Neural cell (in vitro differentiated cells): ENCODE measurements around the gene EPHA4. TPM values are rescaled to one million over a fixed set of nuclear protein-coding genes. Genes with fewer than 3 reads are reported as not detected.
A peak's percentile ranks its signal among the peaks of the same experiment; 100 is the strongest.

Experiments
- H2AFZ ChIP-seq: fragments of 200-600, 300-800 bp; sonication (generic), shearing (Covaris generic); 2 replicates; pipeline ENCODE4 v1.6.0; 2014; ENCODE audit warnings: low read depth, mild to moderate bottlenecking, antibody characterized with exemption, low read length, moderate library complexity
- H3F3A ChIP-seq: fragments of 200-600 bp; shearing (Covaris generic); 2 replicates; pipeline ENCODE4 v1.6.1; 2016; ENCODE audit warnings: mild to moderate bottlenecking, moderate library complexity, mixed read lengths, antibody characterized with exemption, low read length; ENCODE audit not compliant: insufficient read depth, poor library complexity, severe bottlenecking
- H3K27ac ChIP-seq: fragments of 200-600, 300-800 bp; sonication (generic), shearing (Covaris generic); 2 replicates; pipeline ENCODE4 v1.5.1; 2014; ENCODE audit warnings: mild to moderate bottlenecking, low read length, moderate library complexity
- H3K27me3 ChIP-seq: fragments of 300-800, 200-600 bp; sonication (generic), shearing (Covaris generic); 2 replicates; pipeline ENCODE4 v1.6.0; 2014; ENCODE audit warnings: mild to moderate bottlenecking, low read depth, low read length, moderate library complexity; ENCODE audit not compliant: insufficient read depth
- H3K36me3 ChIP-seq: fragments of 300-800, 200-600 bp; sonication (generic), shearing (Covaris generic); 2 replicates; pipeline ENCODE4 v1.5.1; 2014; ENCODE audit warnings: mild to moderate bottlenecking, antibody characterized with exemption, low read length, moderate library complexity; ENCODE audit not compliant: insufficient read depth
- H3K4me2 ChIP-seq: fragments of 300-800, 200-600 bp; sonication (generic), shearing (Covaris generic); 2 replicates; pipeline ENCODE4 v1.6.0; 2014; ENCODE audit warnings: mild to moderate bottlenecking, low read length
- H3K4me3 ChIP-seq: fragments of 300-800, 200-600 bp; sonication (generic), shearing (Covaris generic); 2 replicates; pipeline ENCODE4 v1.5.1; 2014; ENCODE audit warnings: mild to moderate bottlenecking, low read length, moderate library complexity
- H3K79me2 ChIP-seq: fragments of 200-600 bp; shearing (Covaris generic); replicated peaks from 2 replicates; pipeline ENCODE4 v1.6.0; 2014; ENCODE audit warnings: mild to moderate bottlenecking, low read length, moderate library complexity; ENCODE audit not compliant: insufficient read depth
- H3K9ac ChIP-seq: fragments of 300-800, 200-600 bp; sonication (generic), shearing (Covaris generic); 2 replicates; pipeline ENCODE4 v1.6.1; 2016; ENCODE audit warnings: mild to moderate bottlenecking, low read length, mixed read lengths
- H3K9me2 ChIP-seq: fragments of 200-600 bp; shearing (Covaris generic); 2 replicates; pipeline ENCODE4 v1.6.1; 2016; ENCODE audit warnings: mild to moderate bottlenecking, low read length, mixed read lengths; ENCODE audit not compliant: insufficient read depth
- H3K9me3 ChIP-seq: fragments of 200-600, 300-800 bp; sonication (generic), shearing (Covaris generic); 2 replicates; pipeline ENCODE4 v1.6.1; 2016; ENCODE audit warnings: mild to moderate bottlenecking, mixed run types, low read length, moderate library complexity, mixed read lengths
- H4K20me1 ChIP-seq: fragments of 200-600 bp; shearing (Covaris generic); 2 replicates; pipeline ENCODE4 v1.6.1; 2016; ENCODE audit warnings: mild to moderate bottlenecking, mixed run types; ENCODE audit not compliant: insufficient read depth
- EP300 ChIP-seq: fragments of 450-650 bp; conservative IDR thresholded peaks from 2 replicates; pipeline ENCODE4 v1.6.1; 2014; ENCODE audit warnings: antibody characterized with exemption, mild to moderate bottlenecking, moderate library complexity; ENCODE audit not compliant: poor library complexity, severe bottlenecking
- EZH2 ChIP-seq: fragments of 200-600, 300-800 bp; shearing (Covaris generic), sonication (generic); IDR thresholded peaks from 2 replicates; pipeline ENCODE4 v1.6.1; 2014; ENCODE audit warnings: antibody characterized with exemption, low read length, borderline replicate concordance, mild to moderate bottlenecking; ENCODE audit not compliant: insufficient read depth, poor library complexity, severe bottlenecking
- MXI1 ChIP-seq: fragments of 450-650 bp; conservative IDR thresholded peaks from 2 replicates; pipeline ENCODE4 v1.6.1; 2014; ENCODE audit warnings: antibody characterized with exemption, mild to moderate bottlenecking; ENCODE audit not compliant: poor library complexity, severe bottlenecking
- POLR2AphosphoS5 ChIP-seq: IDR thresholded peaks from 2 replicates; pipeline ENCODE4 v1.6.1; 2012
- RAD21 ChIP-seq: fragments of 450-650 bp; conservative IDR thresholded peaks from 2 replicates; pipeline ENCODE4 v1.6.1; 2014; ENCODE audit warnings: antibody characterized with exemption, mild to moderate bottlenecking, moderate library complexity
- REST ChIP-seq: IDR thresholded peaks from 2 replicates; pipeline ENCODE4 v1.6.1; 2012; ENCODE audit warnings: borderline replicate concordance
- SMC3 ChIP-seq: fragments of 450-650 bp; conservative IDR thresholded peaks from 2 replicates; pipeline ENCODE4 v1.6.1; 2014; ENCODE audit warnings: antibody characterized with exemption, mild to moderate bottlenecking, moderate library complexity; ENCODE audit not compliant: poor library complexity
- TAF1 ChIP-seq: IDR thresholded peaks from 2 replicates; pipeline ENCODE4 v1.6.1; 2012; ENCODE audit warnings: low read depth
- polyA plus RNA-seq: library from polyadenylated mRNA; depleted of rRNA; stranded (reverse); fragments of >200 nt; gene quantifications from 2 replicates; pipeline ENCODE4 v1.2.3, GENCODE V29; 2014
- TF ChIP-seq, protein P1 (sequence below): fragments of 450-650 bp; IDR thresholded peaks from 2 replicates; pipeline ENCODE4 v1.5.1; 2014; ENCODE audit warnings: antibody characterized with exemption, mild to moderate bottlenecking, moderate library complexity; ENCODE audit not compliant: poor library complexity, severe bottlenecking

The EPHA4 gene
- polyA plus RNA-seq, 1 donor from 2014 or later = 71.1 TPM

- H3K36me3 ChIP-seq = no peaks in the 10 kb centered on the region
- no peaks in the 10 kb centered on the region for H3K9me2 ChIP-seq
- no peaks in the 10 kb centered on the region for H3F3A ChIP-seq
- no peaks in the 10 kb centered on the region for H3K27me3 ChIP-seq
- no peaks in the 10 kb centered on the region for H3K9me3 ChIP-seq
- H3K27ac ChIP-seq = peak overlapping the region; percentile 76
- H3K79me2 ChIP-seq = peaks cover 57% of the 10 kb centered on the region
- peak overlapping the region; percentile 76 for H3K4me2 ChIP-seq
- H3K9ac ChIP-seq = peak overlapping the region; percentile 77
- TF ChIP-seq SMC3 (peak; percentile 73), RAD21 (peak; percentile 80), EZH2 (no peak), POLR2AphosphoS5 (no peak), EP300 (peak; percentile 59)
- TF ChIP-seq, protein P1, sequence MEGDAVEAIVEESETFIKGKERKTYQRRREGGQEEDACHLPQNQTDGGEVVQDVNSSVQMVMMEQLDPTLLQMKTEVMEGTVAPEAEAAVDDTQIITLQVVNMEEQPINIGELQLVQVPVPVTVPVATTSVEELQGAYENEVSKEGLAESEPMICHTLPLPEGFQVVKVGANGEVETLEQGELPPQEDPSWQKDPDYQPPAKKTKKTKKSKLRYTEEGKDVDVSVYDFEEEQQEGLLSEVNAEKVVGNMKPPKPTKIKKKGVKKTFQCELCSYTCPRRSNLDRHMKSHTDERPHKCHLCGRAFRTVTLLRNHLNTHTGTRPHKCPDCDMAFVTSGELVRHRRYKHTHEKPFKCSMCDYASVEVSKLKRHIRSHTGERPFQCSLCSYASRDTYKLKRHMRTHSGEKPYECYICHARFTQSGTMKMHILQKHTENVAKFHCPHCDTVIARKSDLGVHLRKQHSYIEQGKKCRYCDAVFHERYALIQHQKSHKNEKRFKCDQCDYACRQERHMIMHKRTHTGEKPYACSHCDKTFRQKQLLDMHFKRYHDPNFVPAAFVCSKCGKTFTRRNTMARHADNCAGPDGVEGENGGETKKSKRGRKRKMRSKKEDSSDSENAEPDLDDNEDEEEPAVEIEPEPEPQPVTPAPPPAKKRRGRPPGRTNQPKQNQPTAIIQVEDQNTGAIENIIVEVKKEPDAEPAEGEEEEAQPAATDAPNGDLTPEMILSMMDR = peak; percentile 73
- peak overlapping the region; percentile 90 for H3K4me3 ChIP-seq
- H2AFZ ChIP-seq = peak overlapping the region; percentile 51
- no peaks in the 10 kb centered on the region for H4K20me1 ChIP-seq
These were observed 1.7 kb downstream of the EPHA4 start for GRCh38 chr2:221570321-221570935.

DNA sequence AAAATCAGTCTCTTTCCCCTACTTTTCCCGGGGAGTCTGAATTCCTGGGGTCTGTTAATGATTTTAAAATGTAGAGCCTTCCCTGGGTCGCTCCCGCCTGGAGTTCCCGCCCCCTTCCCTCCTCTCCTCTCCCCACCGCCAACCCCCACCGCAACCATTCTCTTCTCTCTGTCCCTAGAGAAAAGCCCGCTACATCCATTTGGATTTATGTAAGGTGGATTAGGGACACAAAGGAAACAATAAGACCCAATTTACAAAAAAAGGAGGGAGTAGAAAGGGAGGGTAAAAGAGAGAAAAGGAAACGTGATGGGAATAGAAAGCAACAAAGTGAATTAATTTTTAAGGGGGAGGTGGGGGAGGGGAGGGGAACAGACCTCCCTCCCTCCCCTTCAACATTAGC, 2.2 kb downstream of the EPHA4 start:
- Histone ChIP-seq H3F3A (no peaks in the 10 kb centered on the region), H3K9me3 (no peaks in the 10 kb centered on the region), H3K9me2 (no peaks in the 10 kb centered on the region), H3K79me2 (peaks cover 63% of the 10 kb centered on the region), H3K27me3 (no peaks in the 10 kb centered on the region), H3K4me2 (peak overlapping the region; percentile 76), H3K4me3 (peak overlapping the region; percentile 90), H3K27ac (peak overlapping the region; percentile 76), H4K20me1 (no peaks in the 10 kb centered on the region), H3K9ac (peak overlapping the region; percentile 77), H2AFZ (peak overlapping the region; percentile 40), H3K36me3 (no peaks in the 10 kb centered on the region)
- TF ChIP-seq MXI1 = no peak
- no peak for TF ChIP-seq RAD21
- TF ChIP-seq, protein P1 = no peak
- TF ChIP-seq REST = peak; percentile 7
- TF ChIP-seq SMC3 = no peak
- no peak for TF ChIP-seq POLR2AphosphoS5
- TF ChIP-seq EZH2 = no peak
- no peak for TF ChIP-seq TAF1
